Effector CD8-positive, alpha-beta T cell (primary cell): ENCODE measurements around the gene IL9R.
"Not testable (repeated sequence)": the region's sequence is repeated elsewhere in the genome, so short reads cannot be mapped to it uniquely, and the experiment has no call there.

Experiments
- DNase-seq: peaks from one replicate; lab custom pipeline; 2025; lab: John Stamatoyannopoulos, UW

IL9R gene

DNA sequence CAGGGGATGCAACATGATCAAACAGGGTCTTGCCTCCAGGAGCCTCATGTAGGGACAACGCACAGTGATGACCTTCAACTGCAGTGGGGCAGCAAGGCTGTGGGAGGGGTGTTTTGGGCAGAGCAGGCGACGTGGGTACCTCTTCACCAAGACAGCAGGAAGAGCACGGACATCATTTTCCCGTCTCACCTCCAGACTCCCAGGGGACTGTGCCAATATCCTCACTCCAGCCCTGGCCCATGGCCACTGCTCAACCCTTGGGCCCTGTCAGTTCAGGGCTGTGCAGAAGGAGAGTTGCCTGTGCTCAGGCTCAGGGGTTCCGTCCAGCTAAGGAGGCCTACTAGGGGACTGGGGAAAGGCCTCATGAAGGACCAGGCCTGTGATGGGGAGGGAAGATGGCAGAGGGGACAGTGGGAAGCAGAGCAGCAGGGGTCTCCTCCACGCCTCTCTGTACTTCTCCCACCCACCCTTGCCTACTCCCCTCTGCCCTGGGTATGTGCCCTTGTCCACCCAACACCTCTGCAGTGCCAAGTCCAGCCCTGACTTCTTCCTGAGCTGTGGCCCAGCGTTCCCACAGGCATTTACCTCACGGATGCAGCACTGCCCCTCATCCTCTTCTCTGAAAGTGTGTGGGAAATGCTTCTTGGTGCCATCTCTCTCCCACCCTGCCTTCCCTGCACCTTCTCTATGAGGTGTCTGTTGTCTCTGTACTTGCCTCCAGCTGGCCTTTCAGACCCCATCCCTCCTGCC, 1.4 kb downstream of the IL9R start:
- DNase-seq = no peak

DNA sequence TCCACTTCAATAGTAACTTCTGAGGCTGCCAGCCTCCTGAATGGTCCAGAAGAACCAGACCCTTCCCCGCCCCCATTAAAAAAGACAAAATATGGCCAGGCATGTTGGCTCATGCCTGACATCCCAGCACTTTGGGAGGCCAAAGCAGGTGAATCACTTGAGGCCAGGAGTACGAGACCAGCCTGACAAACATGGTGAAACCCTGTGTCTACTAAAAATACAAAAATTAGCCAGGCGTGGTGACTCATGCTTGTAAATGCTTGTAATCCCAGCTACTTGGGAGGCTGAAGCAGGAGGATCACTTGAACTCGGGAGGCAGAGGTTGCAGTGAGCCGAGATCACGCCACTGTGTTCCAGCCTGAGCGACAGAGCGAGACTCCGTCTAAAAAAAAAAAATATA, 2.3 kb downstream of the IL9R start:
- not testable (repeated sequence) for DNase-seq

DNA sequence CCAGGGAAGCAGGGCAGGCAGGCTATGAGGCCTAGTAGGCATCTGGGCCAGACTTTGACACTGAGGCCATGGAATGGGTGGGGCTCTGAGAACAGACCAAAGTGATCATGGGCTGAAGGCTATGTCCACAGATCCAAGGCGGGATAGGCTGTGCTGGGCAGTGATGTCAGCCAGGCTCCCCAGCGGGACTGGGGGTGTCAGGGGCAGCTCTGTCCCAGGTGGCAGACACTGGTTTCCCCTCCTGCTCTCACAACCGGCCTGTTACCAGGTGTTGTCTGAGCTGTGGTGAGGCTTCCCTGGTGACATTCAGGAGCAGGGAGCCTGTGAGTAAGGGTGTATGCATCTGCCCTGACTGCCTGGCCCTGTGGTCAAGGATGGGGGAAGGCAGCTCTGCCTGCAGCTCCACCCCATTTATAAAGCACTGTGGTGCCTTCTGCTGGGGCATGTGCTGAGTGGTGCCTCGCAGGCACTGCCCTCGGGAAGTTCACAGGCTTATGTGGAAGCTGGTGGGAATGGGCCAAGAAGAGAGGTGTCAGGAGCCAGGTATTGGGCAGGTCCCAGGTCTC, 2.9 kb downstream of the IL9R start:
- no peak for DNase-seq

DNA sequence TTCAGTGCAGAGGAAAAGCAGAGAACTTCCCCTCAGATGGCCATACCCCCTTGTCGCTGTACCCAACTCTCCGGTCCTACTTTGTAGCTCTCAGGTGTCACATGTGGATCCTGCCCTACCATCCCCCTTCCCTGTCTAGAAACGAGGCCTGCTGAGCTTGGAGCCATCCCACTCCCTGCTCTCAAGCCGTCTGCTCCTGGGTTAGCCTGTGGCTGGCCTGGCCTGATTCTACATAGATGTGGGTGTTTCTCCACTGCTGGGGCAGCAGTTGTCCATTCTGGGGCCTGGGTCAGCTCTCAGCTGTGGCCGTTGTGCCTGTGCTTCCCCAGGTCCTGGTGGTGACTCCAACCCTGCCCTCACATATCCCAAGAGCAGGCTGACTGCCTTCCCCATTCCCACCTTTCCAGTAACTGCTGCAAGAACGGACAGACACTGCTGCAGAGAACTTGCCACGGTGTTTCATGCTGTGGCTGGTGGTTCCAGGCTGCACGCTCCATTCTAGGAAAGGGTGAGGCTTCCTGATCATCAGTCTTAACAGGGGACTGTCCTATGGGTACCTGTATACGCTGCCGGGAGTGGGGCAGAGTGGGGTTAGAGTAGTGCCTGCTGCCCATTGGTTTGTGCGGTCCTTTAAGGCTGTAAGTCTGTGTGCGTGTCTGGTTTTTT, 3.6 kb downstream of the IL9R start:
- DNase-seq = no peak

DNA sequence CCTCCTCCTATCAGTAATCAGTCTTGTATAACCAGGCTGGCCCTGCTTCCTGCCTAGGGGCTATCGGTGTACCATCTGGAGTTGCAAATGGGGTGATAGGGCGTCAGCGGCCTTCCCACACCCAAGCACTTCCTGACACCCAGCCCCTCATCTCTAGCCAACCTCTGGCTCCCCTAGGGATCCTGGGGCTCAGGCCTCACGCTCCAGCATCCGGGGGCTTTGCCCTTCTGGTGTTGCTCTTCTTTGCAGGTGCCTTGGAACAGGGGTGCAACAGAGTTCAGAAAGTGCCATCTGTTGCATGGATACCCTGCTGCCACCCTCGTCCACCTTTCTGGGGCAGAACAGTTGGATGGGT, 4.1 kb downstream of the IL9R start:
- DNase-seq = no peak

DNA sequence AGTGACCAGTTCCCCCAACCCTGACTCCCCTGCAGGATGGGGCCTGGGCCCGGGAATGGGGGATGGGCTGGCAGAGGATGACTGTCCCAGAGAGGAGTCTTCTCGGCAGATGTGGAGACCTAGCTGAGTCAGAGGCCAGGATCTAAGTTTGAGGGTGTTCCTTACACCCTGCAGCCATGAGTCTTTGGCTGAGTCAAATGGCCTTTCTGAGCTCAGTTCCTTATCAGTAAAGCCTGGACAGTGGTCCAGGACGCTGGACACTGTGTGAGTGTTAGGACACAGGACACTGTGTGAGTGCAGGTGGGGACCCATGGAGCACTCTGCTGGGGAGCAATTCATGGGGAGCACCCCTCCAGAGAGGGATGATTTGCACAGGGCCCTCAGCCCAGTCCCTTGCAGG, 5.0 kb downstream of the IL9R start:
- DNase-seq = no peak

DNA sequence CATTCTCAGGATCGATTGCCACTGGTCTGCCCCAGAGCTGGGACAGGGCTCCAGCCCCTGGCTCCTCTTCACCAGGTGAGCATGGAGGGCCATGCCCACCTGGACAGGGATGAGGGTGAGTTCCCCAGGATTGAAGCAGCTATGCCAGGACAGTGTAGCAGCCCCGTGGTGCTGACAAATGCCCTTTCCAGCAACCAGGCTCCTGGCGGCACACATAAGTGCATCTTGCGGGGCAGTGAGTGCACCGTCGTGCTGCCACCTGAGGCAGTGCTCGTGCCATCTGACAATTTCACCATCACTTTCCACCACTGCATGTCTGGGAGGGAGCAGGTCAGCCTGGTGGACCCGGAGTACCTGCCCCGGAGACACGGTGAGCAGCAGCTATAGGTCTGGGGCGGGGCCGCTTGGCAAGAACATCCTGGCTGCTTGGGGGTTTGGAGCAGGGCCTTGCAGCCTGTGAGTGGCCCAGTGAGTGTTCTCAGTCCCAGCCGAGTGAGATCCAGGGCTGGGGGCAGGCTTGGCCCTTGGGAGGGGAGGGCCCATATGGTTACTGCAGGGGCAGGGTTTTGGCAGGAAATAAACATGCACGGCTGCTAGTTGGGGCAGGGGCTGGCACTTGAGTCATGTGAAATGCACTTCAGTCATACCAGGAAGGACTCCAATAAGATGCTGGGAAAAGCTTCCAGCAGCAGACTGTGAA, 6.1 kb downstream of the IL9R start:
- DNase-seq = no peak

DNA sequence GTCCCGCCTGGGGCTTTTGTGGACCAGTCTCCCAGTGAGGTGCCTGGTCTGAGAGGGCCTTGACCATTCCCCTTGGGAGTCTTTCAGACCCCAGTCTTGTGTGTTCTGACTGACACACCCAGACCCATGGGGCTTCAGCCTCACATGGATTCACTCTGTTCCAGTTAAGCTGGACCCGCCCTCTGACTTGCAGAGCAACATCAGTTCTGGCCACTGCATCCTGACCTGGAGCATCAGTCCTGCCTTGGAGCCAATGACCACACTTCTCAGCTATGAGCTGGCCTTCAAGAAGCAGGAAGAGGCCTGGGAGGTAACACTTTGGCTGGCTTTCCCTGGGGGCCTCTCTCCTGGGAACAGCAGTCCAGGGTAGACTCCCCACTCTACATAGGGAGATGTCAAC, 6.8 kb downstream of the IL9R start:
- no peak for DNase-seq

DNA sequence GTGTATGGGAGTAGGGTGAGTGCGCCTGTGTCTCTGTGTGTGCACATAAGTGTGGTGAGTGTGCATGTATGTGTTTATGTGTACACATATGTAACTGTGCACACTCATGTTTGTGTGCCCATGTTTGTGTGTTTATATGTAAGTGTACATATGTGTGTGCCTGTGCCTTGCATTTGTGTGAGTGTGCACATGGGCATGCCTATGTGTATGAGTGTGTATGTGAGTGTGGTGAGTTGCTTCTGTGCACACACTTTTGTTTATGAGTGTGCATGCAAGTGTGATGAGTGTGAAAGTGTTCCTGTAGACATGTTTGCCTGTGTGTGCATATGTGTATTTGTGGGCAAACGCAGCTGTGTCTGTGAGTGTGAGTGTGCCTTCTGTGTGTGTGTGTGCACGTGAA, 7.2 kb downstream of the IL9R start:
- no peak for DNase-seq

DNA sequence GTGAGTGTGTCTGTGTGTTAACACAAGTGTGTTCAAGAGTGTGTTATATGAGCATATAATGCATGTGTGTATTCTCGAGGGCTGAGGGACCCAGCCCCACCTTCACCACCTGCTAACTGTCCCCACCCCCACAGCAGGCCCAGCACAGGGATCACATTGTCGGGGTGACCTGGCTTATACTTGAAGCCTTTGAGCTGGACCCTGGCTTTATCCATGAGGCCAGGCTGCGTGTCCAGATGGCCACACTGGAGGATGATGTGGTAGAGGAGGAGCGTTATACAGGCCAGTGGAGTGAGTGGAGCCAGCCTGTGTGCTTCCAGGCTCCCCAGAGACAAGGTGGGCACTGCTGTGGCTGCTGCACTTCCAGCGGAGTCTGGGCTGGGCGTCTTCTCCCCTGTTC, 7.6 kb downstream of the IL9R start:
- DNase-seq = no peak

DNA sequence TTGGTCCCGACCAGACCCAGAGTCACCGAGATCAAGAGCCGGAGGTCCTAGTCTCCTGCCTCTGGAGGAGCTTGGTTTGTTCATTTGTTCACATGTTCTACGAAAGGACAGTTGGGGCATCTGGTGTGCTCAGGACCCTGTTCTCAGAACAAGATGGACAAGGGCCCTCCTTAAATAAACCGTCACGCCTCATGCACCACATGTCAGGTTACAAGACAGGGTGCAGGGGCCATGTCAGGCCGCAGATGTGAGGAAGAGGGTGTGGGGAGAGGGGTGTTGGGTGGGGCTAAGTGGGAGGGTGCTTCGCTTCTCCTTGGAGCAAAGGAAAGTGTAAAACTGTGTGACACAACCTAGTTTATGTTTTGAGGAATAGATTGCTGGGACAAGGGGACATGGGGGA, 9.0 kb downstream of the IL9R start:
- DNase-seq = not testable (repeated sequence)

DNA sequence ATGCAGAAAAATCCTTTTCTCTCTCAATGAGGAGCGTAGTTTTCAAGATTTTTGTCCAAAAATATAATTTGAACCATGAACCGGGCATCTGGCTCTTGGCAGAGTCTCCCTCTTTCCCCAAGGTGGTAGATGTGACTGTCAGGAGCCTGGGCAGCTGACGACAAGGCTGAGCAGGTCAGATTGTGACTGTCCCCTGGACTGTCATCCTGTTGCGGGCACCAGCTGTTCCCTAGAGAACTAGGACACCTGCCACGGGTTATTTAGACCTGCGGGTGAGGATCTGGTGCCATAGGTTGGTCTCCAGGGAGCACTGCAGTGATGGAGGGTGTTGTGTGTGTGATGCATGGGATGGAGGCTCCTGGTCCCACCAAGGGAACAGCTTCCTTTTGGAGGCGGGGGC, 10.9 kb downstream of the IL9R start:
- not testable (repeated sequence) for DNase-seq

DNA sequence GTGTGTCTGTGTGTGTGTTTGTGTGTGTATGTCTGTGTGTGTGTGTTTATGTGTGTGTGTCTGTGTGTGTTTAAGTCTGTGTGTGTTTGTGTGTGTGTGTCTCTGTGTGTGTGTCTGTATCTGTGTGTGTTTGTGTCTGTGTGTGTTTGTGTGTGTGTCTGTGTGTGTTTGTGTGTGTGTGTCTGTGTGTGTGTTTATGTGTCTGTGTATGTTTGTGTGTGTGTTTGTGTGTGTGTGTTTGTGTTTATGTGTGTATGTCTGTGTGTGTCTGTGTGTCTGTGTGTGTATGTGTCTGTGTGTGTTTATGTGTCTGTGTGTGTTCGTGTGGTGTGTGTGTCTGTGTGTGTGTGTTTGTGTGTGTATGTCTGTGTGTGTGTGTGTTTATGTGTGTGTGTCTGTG, 11.4 kb downstream of the IL9R start:
- DNase-seq = no peak

DNA sequence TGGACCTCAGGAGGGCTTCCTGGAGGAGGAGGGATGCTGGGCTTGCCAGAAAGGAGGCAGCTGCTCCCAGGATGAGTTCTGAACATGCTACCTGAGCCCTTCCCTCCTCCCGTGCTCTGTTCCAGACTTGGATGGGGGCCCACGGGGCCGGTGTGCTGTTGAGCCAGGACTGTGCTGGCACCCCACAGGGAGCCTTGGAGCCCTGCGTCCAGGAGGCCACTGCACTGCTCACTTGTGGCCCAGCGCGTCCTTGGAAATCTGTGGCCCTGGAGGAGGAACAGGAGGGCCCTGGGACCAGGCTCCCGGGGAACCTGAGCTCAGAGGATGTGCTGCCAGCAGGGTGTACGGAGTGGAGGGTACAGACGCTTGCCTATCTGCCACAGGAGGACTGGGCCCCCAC, 12.2 kb downstream of the IL9R start:
- not testable (repeated sequence) for DNase-seq

DNA sequence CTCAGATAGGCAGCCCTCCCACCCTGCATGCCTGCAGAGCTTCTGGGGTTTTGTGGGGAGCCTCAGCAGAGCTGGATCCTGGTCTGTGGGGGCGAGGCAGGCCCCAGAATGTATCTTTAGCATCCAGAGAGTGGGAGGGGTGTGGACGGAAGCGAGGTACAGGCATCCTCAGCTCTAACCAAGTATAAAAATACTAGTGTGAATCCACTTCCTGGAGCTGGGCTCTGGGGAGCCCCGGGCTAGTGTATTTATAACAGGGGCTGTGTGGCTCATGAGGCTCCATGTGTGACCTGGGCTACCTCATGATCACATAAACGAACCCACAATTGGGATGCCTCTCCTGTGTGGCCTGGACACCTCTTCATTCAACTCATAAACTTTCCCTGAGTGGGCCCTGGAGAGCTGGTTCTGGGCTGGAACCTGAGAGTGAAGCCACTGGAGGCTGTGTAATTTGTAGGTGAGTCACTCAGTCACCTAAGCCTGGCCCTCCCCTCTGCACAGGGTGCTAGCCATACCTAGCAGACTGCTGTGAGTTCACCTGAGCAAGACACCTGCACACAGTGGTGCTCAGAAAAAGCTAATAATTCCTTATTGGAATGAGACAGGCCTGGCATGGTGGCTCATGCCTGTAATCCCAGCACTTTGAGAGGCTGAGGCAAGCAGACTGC, 15.9 kb downstream of the IL9R start:
- not testable (repeated sequence) for DNase-seq

DNA sequence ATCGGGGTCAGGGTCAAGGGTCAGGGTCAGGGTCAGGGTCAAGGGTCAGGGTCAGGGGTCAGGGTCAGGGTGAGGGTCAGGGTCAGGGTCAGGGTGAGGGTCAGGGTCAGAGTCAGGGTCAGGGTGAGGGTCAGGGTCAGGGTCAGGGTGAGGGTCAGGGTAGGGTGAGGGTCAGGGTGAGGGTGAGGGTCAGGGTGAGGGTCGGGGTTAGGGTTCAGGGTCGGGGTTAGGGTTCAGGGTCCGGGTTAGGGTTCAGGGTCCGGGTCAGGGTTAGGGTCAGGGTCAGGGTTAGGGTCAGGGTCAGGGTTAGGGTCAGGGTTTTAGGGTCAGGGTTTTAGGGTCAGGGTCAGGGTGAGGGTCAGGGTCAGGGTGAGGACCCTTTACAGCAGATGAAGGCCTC, 22.4 kb downstream of the IL9R start:
- not testable (repeated sequence) for DNase-seq

DNA sequence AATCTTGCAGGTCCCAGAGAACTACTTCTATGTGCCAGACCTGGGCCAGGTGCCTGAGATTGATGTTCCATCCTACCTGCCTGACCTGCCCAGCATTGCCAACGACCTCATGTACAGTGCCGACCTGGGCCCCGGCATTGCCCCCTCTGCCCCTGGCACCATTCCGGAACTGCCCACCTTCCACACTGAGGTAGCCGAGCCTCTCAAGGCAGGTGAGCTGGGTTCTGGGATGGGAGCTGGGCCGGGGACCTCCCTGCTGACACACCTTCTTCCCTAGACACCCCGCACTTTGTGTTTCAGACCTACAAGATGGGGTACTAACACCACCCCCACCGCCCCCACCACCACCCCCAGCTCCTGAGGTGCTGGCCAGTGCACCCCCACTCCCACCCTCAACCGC, 25.5 kb downstream of the IL9R start:
- DNase-seq = not testable (repeated sequence)

DNA sequence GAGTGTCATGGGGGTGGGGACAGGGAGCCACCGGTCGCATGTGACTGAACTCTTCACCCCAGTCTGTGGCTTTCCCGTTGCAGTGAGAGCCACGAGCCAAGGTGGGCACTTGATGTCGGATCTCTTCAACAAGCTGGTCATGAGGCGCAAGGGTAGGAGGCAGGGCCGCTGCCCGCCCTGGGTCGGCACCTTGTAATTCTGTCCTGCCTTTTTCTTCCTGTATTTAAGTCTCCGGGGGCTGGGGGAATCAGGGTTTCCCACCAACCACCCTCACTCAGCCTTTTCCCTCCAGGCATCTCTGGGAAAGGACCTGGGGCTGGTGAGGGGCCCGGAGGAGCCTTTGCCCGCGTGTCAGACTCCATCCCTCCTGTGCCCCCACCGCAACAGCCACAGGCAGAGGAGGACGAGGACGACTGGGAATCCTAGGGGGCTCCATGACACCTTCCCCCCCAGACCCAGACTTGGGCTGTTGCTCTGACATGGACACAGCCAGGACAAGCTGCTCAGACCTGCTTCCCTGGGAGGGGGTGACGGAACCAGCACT, 27.5 kb downstream of the IL9R start:
- not testable (repeated sequence) for DNase-seq

DNA sequence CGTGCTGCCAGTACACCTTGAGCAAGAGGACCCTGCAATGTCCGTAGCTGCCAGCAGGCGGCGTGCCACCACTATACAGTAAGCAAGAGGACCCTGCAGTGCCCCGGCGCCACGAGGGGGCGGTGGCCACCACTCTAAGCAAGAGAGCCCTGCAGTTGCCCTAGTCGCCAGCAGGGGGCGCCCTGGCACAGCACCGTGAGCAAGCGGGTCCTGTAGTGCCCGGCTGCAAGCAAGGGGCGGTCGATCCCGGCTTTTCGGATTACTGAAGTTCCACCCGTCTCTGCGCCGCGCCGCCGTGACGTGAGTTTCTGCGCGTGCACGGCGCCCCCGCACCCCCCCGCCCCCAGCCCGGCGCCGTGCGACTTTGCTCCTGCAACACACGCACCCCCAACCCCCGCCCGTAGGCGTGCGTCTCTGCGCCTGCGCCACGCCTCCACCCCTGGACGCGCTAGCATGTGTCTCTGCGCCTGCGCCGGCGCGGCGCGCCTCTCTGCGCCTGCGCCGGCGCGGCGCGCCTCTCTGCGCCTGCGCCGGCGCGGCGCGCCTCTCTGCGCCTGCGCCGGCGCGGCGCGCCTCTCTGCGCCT, 31.2 kb downstream of the IL9R start:
- not testable (repeated sequence) for DNase-seq

DNA sequence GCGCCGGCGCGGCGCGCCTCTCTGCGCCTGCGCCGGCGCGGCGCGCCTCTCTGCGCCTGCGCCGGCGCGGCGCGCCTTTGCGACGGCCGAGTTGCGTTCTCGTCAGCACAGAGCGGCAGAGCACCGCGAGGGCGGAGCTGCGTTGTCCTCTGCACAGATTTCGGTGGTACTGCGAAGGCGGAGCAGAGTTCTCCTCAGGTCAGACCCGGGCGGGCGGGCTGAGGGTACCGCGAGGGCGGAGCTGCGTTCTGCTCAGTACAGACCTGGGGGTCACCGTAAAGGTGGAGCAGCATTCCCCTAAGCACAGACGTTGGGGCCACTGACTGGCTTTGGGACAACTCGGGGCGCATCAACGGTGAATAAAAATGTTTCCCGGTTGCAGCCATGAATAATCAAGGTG, 31.8 kb downstream of the IL9R start:
- not testable (repeated sequence) for DNase-seq

DNA sequence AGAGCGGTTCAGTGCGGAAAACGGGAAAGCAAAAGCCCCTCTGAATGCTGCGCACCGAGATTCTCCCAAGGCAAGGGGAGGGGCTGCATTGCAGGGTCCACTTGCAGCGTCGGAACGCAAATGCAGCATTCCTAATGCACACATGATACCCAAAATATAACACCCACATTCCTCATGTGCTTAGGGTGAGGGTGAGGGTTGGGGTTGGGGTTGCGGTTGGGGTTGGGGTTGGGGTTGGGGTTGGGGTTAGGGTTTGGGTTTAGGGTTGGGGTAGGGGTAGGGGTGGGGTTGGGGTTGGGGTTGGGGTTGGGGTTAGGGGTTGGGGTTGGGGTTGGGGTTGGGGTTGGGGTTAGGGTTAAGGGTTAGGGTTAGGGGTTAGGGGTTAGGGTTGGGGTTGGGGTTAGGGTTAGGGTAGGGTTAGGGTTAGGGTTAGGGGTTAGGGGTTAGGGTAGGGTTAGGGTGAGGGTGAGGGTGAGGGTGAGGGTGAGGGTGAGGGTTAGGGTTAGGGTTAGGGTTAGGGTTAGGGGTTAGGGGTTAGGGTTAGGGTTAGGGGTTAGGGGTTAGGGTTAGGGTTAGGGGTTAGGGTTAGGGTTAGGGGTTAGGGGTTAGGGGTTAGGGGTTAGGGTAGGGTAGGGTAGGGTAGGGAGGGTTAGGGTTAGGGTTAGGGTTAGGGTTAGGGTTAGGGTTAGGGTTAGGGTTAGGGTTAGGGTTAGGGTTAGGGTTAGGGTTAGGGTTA, 32.4 kb downstream of the IL9R start:
- not testable (repeated sequence) for DNase-seq
